Measurements from ENCODE around the gene YBX2. TPM values are rescaled to one million over a fixed set of nuclear protein-coding genes. Genes with fewer than 3 reads are reported as not detected.

YBX2 gene
- total and polyA plus RNA-seq, 4 donors = 0.10 to 5.6 (median 0.60) TPM; not detected in 1

DNA sequence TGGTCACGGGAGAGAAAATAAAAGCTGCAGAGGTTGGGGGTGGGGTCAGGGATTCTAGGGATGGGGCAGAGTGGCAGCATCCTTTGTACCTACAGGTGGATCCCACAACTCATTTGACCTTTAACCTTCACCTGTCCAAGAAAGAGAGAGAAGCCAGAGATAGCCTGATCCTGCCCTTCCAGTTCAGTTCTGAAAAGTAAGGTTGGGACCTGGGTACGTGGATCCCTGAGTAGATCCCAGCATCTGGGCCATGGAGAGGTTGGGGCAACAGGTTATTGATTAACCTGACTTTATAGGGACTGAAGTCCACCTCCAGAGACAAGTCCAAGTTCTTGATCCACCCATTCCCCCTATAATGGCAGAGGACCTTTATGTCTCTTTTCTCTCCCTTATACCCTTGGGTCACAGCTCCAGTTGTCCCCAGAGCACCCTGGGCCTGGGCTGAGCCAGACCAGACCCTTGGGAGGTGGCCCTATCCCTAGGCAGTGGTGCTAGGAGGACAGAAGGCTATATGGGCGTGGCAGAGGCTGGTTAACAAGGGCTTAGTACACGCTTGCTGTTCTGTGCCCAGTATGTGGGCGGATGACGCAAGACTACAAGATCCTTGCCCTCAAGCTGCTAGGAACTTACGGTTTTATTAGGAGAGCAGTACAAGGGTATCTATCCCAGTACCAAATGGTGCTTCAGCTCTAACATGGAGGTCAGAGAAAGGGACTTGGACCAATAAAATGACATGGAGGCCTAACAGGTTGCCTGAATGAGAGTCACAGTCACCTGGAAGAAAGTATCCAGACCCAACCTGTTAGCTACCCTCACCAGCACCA is 35.5 kb downstream of the YBX2 start:
- H3K4me1 ChIP-seq (ENCODE audit: control insufficient read depth in 1 of 2, insufficient read depth in 2 of 2, low read length in 2 of 2) = no peaks in the 10 kb centered on the region
- ATAC-seq (ENCODE audit: low FRiP score) (no peak), DNase-seq (peak in 1 of 2 donors; percentile 53)
- H3K9me3 ChIP-seq (ENCODE audit: control insufficient read depth, low read length) = no peaks in the 10 kb centered on the region
- 83 to 85% methylated on average over 7 of the region's 7 CpGs for WGBS, 2 donors
- intact Hi-C loops (cut with DNase I) = no loop called here
- no peak overlapping the region for H3K27ac ChIP-seq (ENCODE audit: low read depth in 1 of 2, low read length in 2 of 2)
- H3K36me3 ChIP-seq (ENCODE audit: control insufficient read depth in 1 of 2, insufficient read depth in 2 of 2, low read length in 1 of 2) = peaks cover 0 to 8% of the 10 kb centered on the region in 2 donors
- H3K27me3 ChIP-seq (ENCODE audit: control insufficient read depth in 1 of 2, insufficient read depth in 2 of 2, low read length in 1 of 2) = peaks cover 0 to 3% of the 10 kb centered on the region in 2 donors
- no peak overlapping the region for H3K4me3 ChIP-seq (ENCODE audit: low read length in 2 of 2)

DNA sequence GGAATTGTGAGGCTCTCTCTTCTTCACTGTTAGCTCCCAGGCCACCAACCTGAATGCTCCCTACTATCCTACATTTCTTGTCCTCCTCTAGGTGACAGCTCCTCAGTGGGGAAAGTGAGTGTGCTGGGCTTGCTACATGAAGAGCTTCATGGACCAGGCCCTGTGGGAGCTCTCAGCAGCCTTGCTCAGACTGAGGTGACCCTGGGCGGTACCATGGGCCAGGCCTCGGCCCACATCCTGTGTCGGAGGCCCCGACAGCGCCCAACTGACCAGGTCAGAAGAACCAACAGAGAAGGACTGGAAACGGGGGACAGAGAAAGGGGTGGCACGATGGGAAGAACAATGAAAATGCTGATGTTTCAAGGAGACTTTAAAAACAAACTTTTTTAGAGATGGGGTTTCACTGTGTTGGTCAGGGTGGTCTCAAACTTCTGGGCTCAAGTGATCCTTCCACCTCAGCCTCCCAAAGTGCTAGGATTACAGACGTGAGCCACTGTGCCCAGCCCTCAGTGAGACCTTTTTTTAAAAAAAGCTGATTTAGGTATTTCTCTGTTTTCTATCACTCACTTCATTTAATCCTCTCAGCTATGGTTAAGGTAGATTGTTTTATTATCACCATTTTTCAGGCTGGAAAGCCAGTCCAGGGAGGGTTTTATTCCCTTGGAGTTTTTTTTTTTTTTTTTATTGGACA is 37.5 kb downstream of the YBX2 start:
- DNase-seq (no peak), ATAC-seq (ENCODE audit: low FRiP score) (no peak)
- Histone ChIP-seq H3K27ac (ENCODE audit: low read depth in 1 of 2, low read length in 2 of 2) (no peak overlapping the region), H3K36me3 (ENCODE audit: control insufficient read depth in 1 of 2, insufficient read depth in 2 of 2, low read length in 1 of 2) (peaks cover 0 to 8% of the 10 kb centered on the region in 2 donors), H3K27me3 (ENCODE audit: control insufficient read depth in 1 of 2, insufficient read depth in 2 of 2, low read length in 1 of 2) (no peaks in the 10 kb centered on the region), H3K4me3 (ENCODE audit: low read length in 2 of 2) (no peak overlapping the region), H3K9me3 (ENCODE audit: control insufficient read depth, low read length) (no peaks in the 10 kb centered on the region), H3K4me1 (ENCODE audit: control insufficient read depth in 1 of 2, insufficient read depth in 2 of 2, low read length in 2 of 2) (no peaks in the 10 kb centered on the region)
- intact Hi-C loops (cut with DNase I) = no loop called here
- WGBS, 2 donors = 88 to 91% methylated on average over 8 of the region's 8 CpGs

DNA sequence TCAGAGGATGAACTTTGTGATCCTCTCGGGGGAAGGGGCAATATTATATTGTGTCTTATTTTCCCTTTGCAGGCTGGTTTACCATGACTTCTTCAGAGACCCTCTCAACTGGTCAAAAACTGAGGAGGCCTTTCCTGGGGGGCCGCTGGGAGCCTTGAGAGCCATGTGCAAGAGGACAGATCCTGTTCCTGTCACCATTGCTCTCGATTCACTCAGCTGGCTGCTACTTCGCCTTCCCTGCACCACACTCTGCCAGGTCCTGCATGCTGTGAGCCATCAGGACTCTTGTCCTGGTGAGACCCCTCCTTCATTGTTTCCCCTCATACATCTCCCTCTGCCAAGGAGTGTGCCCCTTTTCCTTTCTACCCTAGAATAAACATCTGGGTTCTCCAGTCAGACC is 39.9 kb downstream of the YBX2 start:
- H3K27me3 ChIP-seq (ENCODE audit: control insufficient read depth in 1 of 2, insufficient read depth in 2 of 2, low read length in 1 of 2) = no peaks in the 10 kb centered on the region
- intact Hi-C loops (cut with DNase I) = loop anchor here in 1 of 2 donors (5.0 kb wide), 1 partner anchor 43 kb away; no protein-coding TSS in a partner anchor
- H3K27ac ChIP-seq (ENCODE audit: low read depth in 1 of 2, low read length in 2 of 2) = no peak overlapping the region
- 92 to 95% methylated on average over 4 of the region's 4 CpGs for WGBS, 2 donors
- H3K9me3 ChIP-seq (ENCODE audit: control insufficient read depth, low read length) = no peaks in the 10 kb centered on the region
- ATAC-seq (ENCODE audit: low FRiP score) = no peak
- peaks cover 0 to 8% of the 10 kb centered on the region in 2 donors for H3K36me3 ChIP-seq (ENCODE audit: control insufficient read depth in 1 of 2, insufficient read depth in 2 of 2, low read length in 1 of 2)
- no peaks in the 10 kb centered on the region for H3K4me1 ChIP-seq (ENCODE audit: control insufficient read depth in 1 of 2, insufficient read depth in 2 of 2, low read length in 2 of 2)
- DNase-seq = no peak
- H3K4me3 ChIP-seq (ENCODE audit: low read length in 2 of 2) = no peak overlapping the region

DNA sequence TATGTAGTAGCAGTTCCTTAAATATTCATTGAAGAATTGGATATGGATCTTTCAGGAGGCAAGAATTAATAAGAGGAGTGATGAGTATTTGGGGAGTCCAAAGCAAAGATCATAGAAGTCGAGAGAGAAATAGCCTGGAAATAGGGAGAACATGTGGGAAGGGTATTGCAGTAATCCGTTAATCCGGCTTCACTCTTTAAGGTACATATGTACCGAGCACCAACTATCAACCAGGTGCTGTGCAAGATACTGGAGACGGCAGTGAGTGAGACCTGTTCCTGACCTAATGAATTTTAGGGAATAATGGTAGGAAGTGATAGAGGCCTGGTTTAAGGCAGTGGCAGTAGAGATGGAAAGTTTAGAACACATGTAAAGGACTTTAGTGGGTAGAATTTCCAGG is 41.4 kb downstream of the YBX2 start:
- ATAC-seq (ENCODE audit: low FRiP score) = no peak
- H3K9me3 ChIP-seq (ENCODE audit: control insufficient read depth, low read length) = no peaks in the 10 kb centered on the region
- peaks cover 0 to 6% of the 10 kb centered on the region in 2 donors for H3K36me3 ChIP-seq (ENCODE audit: control insufficient read depth in 1 of 2, insufficient read depth in 2 of 2, low read length in 1 of 2)
- H3K27me3 ChIP-seq (ENCODE audit: control insufficient read depth in 1 of 2, insufficient read depth in 2 of 2, low read length in 1 of 2) = no peaks in the 10 kb centered on the region
- DNase-seq = no peak
- H3K27ac ChIP-seq (ENCODE audit: low read depth in 1 of 2, low read length in 2 of 2) = no peak overlapping the region
- H3K4me1 ChIP-seq (ENCODE audit: control insufficient read depth in 1 of 2, insufficient read depth in 2 of 2, low read length in 2 of 2) = peaks cover 0 to 2% of the 10 kb centered on the region in 2 donors
- H3K4me3 ChIP-seq (ENCODE audit: low read length in 2 of 2) = peak overlapping the region in 1 of 2 donors; percentile 43
- intact Hi-C loops (cut with DNase I) = loop anchor here in 1 of 2 donors (5.0 kb wide), 1 partner anchor 44 kb away; no protein-coding TSS in a partner anchor
- WGBS, 2 donors = 67 to 81% methylated on average over 5 of the region's 5 CpGs

DNA sequence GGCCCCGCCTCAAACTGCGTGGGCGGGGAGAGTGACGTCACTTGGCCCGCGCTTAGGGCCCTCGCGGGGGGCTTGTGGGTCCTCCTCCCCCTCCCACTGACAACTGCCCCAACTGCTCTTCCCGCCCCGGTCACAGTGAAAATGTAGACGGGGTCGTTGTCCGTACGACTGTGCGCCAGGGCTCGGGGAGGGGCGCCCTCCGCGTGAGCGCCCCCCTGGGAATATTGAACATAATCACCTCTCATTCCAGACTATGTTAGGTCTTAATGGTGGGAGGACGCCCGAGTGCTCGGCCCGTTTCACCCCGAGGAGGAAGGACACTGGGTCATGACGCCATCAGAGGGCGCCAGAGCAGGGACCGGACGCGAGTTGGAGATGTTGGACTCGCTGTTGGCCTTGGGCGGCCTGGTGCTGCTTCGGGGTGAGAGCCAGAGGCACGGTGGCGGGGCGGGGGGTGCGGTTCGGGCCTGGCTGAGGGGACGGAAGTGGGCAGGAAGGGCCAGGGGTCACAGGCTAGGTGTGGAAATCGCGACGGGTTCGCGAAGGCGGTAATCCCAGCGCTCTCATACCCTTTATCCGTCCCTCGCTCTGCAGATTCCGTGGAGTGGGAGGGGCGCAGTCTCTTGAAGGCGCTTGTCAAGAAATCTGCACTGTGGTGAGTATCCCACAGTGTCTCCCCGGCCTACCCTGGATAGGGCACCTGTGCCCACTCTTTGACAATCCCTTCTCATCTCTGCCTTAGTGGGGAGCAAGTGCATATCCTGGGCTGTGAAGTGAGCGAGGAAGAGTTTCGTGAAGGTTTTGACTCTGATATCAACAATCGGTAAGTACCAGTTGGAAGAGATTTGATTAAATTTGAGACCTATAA is 42.0 kb downstream of the YBX2 start, which contains the start of gene ELP5:
TSS of gene ELP5 (plus strand) at position 40 of the 868 bp plus-strand sequence. CDS start at position 376, 336 bp downstream.
- Histone ChIP-seq H3K36me3 (ENCODE audit: control insufficient read depth in 1 of 2, insufficient read depth in 2 of 2, low read length in 1 of 2) (peaks cover 0 to 6% of the 10 kb centered on the region in 2 donors), H3K27me3 (ENCODE audit: control insufficient read depth in 1 of 2, insufficient read depth in 2 of 2, low read length in 1 of 2) (no peaks in the 10 kb centered on the region), H3K4me1 (ENCODE audit: control insufficient read depth in 1 of 2, insufficient read depth in 2 of 2, low read length in 2 of 2) (peaks cover 0 to 2% of the 10 kb centered on the region in 2 donors), H3K9me3 (ENCODE audit: control insufficient read depth, low read length) (no peaks in the 10 kb centered on the region), H3K27ac (ENCODE audit: low read depth in 1 of 2, low read length in 2 of 2) (peak within 1 kb of the TSS; percentile 71 to 94), H3K4me3 (ENCODE audit: low read length in 2 of 2) (peak within 1 kb of the TSS; percentile 98 to 99)
- 1 to 2% methylated on average over 54 to 55 of the region's 55 CpGs for WGBS, 2 donors
- DNase-seq (peak; percentile 97 to 99), ATAC-seq (ENCODE audit: low FRiP score) (peak; percentile 92)
- intact Hi-C loops (cut with DNase I) = loop anchor here in 1 of 2 donors (1.0 to 5.0 kb wide), 2 partner anchors 38 to 45 kb away; no protein-coding TSS in a partner anchor

DNA sequence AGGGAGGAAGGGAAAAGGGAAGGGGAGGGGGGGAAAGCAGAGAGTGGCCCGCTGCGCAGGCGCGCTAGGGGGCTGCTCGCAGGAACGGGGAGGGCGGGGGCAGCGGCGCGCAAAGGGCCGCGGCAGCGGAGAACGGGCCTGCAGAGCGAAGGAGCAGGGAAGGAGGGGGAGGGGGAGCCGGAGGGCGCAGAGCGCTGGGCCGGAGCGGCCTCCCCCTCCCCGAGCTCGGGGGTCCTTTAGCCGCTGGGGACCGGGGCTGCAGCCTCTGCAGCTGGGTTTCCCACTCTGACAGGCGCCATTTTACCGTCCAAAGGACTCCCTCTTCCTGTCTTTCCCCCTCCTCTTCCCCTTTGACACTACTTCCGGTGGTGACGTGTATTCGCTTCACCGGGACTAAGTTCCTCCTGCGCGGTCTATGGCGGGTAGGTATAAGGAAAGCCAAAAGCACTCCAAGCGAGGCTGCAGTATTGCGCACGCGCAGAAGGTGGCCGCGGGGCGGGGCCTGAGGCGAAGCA is 42.7 kb downstream of the YBX2 start, which contains the start of gene CTDNEP1:
TSS of gene CTDNEP1 (minus strand) at position 74 of the 515 bp plus-strand sequence. CDS start 438 bp downstream, outside the sequence.
- Histone ChIP-seq H3K4me1 (ENCODE audit: control insufficient read depth in 1 of 2, insufficient read depth in 2 of 2, low read length in 2 of 2) (peaks cover 0 to 2% of the 10 kb centered on the region in 2 donors), H3K27ac (ENCODE audit: low read depth in 1 of 2, low read length in 2 of 2) (peak within 1 kb of the TSS; percentile 71 to 94), H3K36me3 (ENCODE audit: control insufficient read depth in 1 of 2, insufficient read depth in 2 of 2, low read length in 1 of 2) (peaks cover 0 to 5% of the 10 kb centered on the region in 2 donors), H3K27me3 (ENCODE audit: control insufficient read depth in 1 of 2, insufficient read depth in 2 of 2, low read length in 1 of 2) (no peaks in the 10 kb centered on the region), H3K9me3 (ENCODE audit: control insufficient read depth, low read length) (no peaks in the 10 kb centered on the region), H3K4me3 (ENCODE audit: low read length in 2 of 2) (peak within 1 kb of the TSS; percentile 98 to 99)
- ATAC-seq (ENCODE audit: low FRiP score) (peak; percentile 96), DNase-seq (peak; percentile 98 to 99)
- 1% methylated on average over 24 to 41 of the region's 41 CpGs for WGBS, 2 donors
- intact Hi-C loops (cut with DNase I) = loop anchor here in 1 of 2 donors (1.0 to 5.0 kb wide), 2 partner anchors 37 to 46 kb away; no protein-coding TSS in a partner anchor

DNA sequence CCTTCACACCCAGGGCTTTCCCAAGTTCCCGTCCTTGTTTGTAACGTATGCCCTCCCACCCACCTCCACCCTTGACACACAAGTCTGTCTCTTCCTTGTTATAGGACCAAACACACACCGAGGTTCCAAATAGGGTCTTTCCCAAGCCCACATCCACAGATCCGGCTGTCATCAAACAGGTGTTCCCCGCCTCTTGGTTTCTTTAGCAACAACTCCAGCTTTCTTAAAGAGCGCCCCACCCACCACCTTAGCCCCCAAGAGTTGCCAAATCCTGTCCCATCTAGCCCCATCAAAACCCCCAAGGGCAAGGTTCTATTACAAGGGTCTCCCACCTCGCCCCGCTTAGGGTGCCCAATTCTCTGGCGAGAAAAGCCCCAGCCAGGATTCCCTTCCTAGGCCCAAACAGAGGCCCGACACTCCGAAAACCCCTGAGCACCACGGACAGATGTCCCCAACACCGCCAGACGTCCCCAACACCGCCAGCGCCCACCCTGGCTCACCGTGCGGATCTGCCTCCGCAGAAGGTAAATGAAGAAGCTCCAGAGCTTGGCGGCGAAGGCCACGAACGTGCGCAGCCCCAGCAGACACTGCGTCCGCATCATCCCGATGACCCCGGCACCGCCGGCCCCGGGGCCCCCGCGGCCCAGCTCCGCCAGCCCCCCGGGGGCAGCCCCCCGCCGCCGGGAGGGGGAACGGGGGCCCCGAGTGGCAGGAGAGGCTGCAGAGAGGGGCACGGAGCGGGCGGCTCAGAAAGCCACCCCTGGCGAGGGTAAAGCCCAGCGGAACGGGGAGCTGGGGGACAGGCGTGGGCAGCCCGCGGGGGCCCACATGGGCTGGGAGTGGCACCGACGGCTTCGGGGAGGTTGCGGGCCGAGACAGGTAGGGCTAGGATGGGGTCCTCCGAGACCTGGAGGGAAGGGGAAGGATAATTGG is 43.5 kb downstream of the YBX2 start:
- ATAC-seq (ENCODE audit: low FRiP score) = no peak
- WGBS, 2 donors = 0 to 1% methylated on average over 41 to 55 of the region's 55 CpGs

More for the DNA sequence above, 43.5 kb downstream of the YBX2 start:
- Histone ChIP-seq H3K4me3 (ENCODE audit: low read length in 2 of 2) (peak overlapping the region; percentile 98 to 99), H3K27ac (ENCODE audit: low read depth in 1 of 2, low read length in 2 of 2) (peak overlapping the region; percentile 40 to 73), H3K9me3 (ENCODE audit: control insufficient read depth, low read length) (no peaks in the 10 kb centered on the region), H3K27me3 (ENCODE audit: control insufficient read depth in 1 of 2, insufficient read depth in 2 of 2, low read length in 1 of 2) (no peaks in the 10 kb centered on the region), H3K4me1 (ENCODE audit: control insufficient read depth in 1 of 2, insufficient read depth in 2 of 2, low read length in 2 of 2) (peaks cover 0 to 2% of the 10 kb centered on the region in 2 donors), H3K36me3 (ENCODE audit: control insufficient read depth in 1 of 2, insufficient read depth in 2 of 2, low read length in 1 of 2) (peaks cover 0 to 3% of the 10 kb centered on the region in 2 donors)
- no peak for DNase-seq
- intact Hi-C loops (cut with DNase I) = loop anchor here in 1 of 2 donors (5.0 kb wide), 1 partner anchor 46 kb away; no protein-coding TSS in a partner anchor
